HEK293 (cell line): ENCODE measurements around the gene USP12.

Source experiments
- CTCF ChIA-PET: fragments of 350-600 bp; formaldehyde crosslinking; extraction: SDS; loops from one replicate; lab custom pipeline; 2021; ENCODE audit warnings: antibody characterized with exemption; lab: Yijun Ruan, JAX
- POLR2A ChIA-PET: fragments of 300-600 bp; formaldehyde crosslinking; extraction: SDS; loops from one replicate; lab custom pipeline; 2020; ENCODE audit warnings: antibody characterized with exemption, inconsistent platforms; lab: Yijun Ruan, JAX
- H3K27ac ChIP-seq: fragments of 200-500 bp; sonication (Bioruptor generic); 2 replicates; pipeline ENCODE4 v1.5.1; 2014; ENCODE audit warnings: low read depth, low read length, control low read depth, inconsistent platforms; ENCODE audit errors: extremely low read depth
- H3K36me3 ChIP-seq, 2 experiments: fragments of 200-500 bp in 1 of 2; sonication (Bioruptor generic) in 1 of 2; 1 replicate in 1 of 2; 2 replicates in 1 of 2; pipeline ENCODE4 v1.5.1; 2014 to 2017; ENCODE audit warnings: inconsistent platforms in 2 of 2, low read length in 2 of 2; ENCODE audit not compliant: control insufficient read depth in 2 of 2, insufficient read depth in 1 of 2
- H3K4me1 ChIP-seq: fragments of 200-500 bp; sonication (Bioruptor generic); 2 replicates; pipeline ENCODE4 v1.5.1; 2014; ENCODE audit warnings: mild to moderate bottlenecking, low read length, inconsistent platforms; ENCODE audit not compliant: control insufficient read depth, insufficient read depth
- H3K4me3 ChIP-seq: 2 replicates; pipeline ENCODE4 v1.5.1; 2011; ENCODE audit warnings: low read depth, mild to moderate bottlenecking, control low read depth, low read length, moderate library complexity
- H3K9me3 ChIP-seq: fragments of 200-500 bp; sonication (Bioruptor generic); 2 replicates; pipeline ENCODE4 v1.5.1; 2014; ENCODE audit warnings: low read depth, low read length, inconsistent platforms; ENCODE audit not compliant: control insufficient read depth, insufficient read depth
- AEBP2 ChIP-seq: fragments of 450-650 bp; formaldehyde crosslinking; IDR thresholded peaks from 2 replicates; pipeline ENCODE4 v1.5.1; 2016; ENCODE audit warnings: missing biosample characterization, missing genetic modification characterization, borderline replicate concordance
- FEZF1 ChIP-seq: fragments of 450-650 bp; formaldehyde crosslinking; IDR thresholded peaks from 2 replicates; pipeline ENCODE4 v1.5.1; 2016; ENCODE audit warnings: missing biosample characterization, missing genetic modification characterization
- GLI4 ChIP-seq: fragments of 450-650 bp; formaldehyde crosslinking; IDR thresholded peaks from 2 replicates; pipeline ENCODE4 v1.5.1; 2016; ENCODE audit warnings: missing biosample characterization, missing genetic modification characterization
- GLIS2 ChIP-seq: fragments of 450-650 bp; formaldehyde crosslinking; IDR thresholded peaks from 2 replicates; pipeline ENCODE4 v1.5.1; 2016; ENCODE audit warnings: missing biosample characterization, missing genetic modification characterization
- REST ChIP-seq: fragments of 450-650 bp; formaldehyde crosslinking; IDR thresholded peaks from 2 replicates; pipeline ENCODE4 v1.5.1; 2016; ENCODE audit warnings: missing biosample characterization, missing genetic modification characterization
- SP7 ChIP-seq: fragments of 450-650 bp; formaldehyde crosslinking; IDR thresholded peaks from 2 replicates; pipeline ENCODE4 v1.5.1; 2016; ENCODE audit warnings: missing biosample characterization, missing genetic modification characterization
- ZBTB20 ChIP-seq: fragments of 450-650 bp; formaldehyde crosslinking; IDR thresholded peaks from 2 replicates; pipeline ENCODE4 v1.5.1; 2016; ENCODE audit warnings: missing biosample characterization, missing genetic modification characterization
- ZBTB49 ChIP-seq: fragments of 450-650 bp; formaldehyde crosslinking; IDR thresholded peaks from 2 replicates; pipeline ENCODE4 v1.5.1; 2016; ENCODE audit warnings: missing biosample characterization, missing genetic modification characterization, low read depth
- ZFP3 ChIP-seq: fragments of 450-650 bp; formaldehyde crosslinking; IDR thresholded peaks from 2 replicates; pipeline ENCODE4 v1.5.1; 2016; ENCODE audit warnings: low read depth, missing biosample characterization, missing genetic modification characterization
- ZIC2 ChIP-seq: fragments of 450-650 bp; formaldehyde crosslinking; IDR thresholded peaks from 2 replicates; pipeline ENCODE4 v1.5.1; 2016; ENCODE audit warnings: missing biosample characterization, missing genetic modification characterization
- ZNF202 ChIP-seq: fragments of 450-650 bp; formaldehyde crosslinking; IDR thresholded peaks from 2 replicates; pipeline ENCODE4 v1.5.1; 2016; ENCODE audit warnings: missing biosample characterization, missing genetic modification characterization, borderline replicate concordance
- ZNF362 ChIP-seq: fragments of 450-650 bp; formaldehyde crosslinking; IDR thresholded peaks from 2 replicates; pipeline ENCODE4 v1.5.1; 2016; ENCODE audit warnings: missing biosample characterization, missing genetic modification characterization
- ZNF37A ChIP-seq: fragments of 450-650 bp; IDR thresholded peaks from 2 replicates; pipeline ENCODE4 v1.5.1; 2018; ENCODE audit warnings: missing biosample characterization, missing genetic modification characterization
- ZNF501 ChIP-seq: fragments of 450-650 bp; formaldehyde crosslinking; IDR thresholded peaks from 2 replicates; pipeline ENCODE4 v1.5.1; 2016; ENCODE audit warnings: missing biosample characterization, missing genetic modification characterization
- ZNF518A ChIP-seq: fragments of 450-650 bp; formaldehyde crosslinking; conservative IDR thresholded peaks from 2 replicates; pipeline ENCODE4 v1.5.1; 2016; ENCODE audit warnings: low read depth, missing biosample characterization, missing genetic modification characterization
- ZNF530 ChIP-seq: fragments of 450-650 bp; formaldehyde crosslinking; IDR thresholded peaks from 2 replicates; pipeline ENCODE4 v1.5.1; 2016; ENCODE audit warnings: low read depth, missing biosample characterization, missing genetic modification characterization
- ZNF558 ChIP-seq: fragments of 450-650 bp; formaldehyde crosslinking; IDR thresholded peaks from 2 replicates; pipeline ENCODE4 v1.5.1; 2016; ENCODE audit warnings: missing biosample characterization, missing genetic modification characterization
- ZNF610 ChIP-seq: fragments of 450-650 bp; formaldehyde crosslinking; IDR thresholded peaks from 2 replicates; pipeline ENCODE4 v1.5.1; 2016; ENCODE audit warnings: missing biosample characterization, missing genetic modification characterization, borderline replicate concordance
- ZNF621 ChIP-seq: fragments of 450-650 bp; formaldehyde crosslinking; IDR thresholded peaks from 2 replicates; pipeline ENCODE4 v1.5.1; 2017; ENCODE audit warnings: missing biosample characterization, missing genetic modification characterization
- ZNF677 ChIP-seq: fragments of 450-650 bp; IDR thresholded peaks from 2 replicates; pipeline ENCODE4 v1.5.0; 2018; ENCODE audit warnings: missing biosample characterization, mild to moderate bottlenecking, missing genetic modification characterization, moderate library complexity
- ZNF785 ChIP-seq: fragments of 450-650 bp; formaldehyde crosslinking; IDR thresholded peaks from 2 replicates; pipeline ENCODE4 v1.5.1; 2016; ENCODE audit warnings: missing biosample characterization, missing genetic modification characterization
- ZSCAN5A ChIP-seq: fragments of 450-650 bp; formaldehyde crosslinking; IDR thresholded peaks from 2 replicates; pipeline ENCODE4 v1.5.1; 2016; ENCODE audit warnings: missing biosample characterization, missing genetic modification characterization

The USP12 gene

GRCh38 chr13:27110056-27110746 is 61.4 kb downstream of the USP12 start (continued):
- TF ChIP-seq ZNF518A (tag by site-specific recombination) (no peak), REST (no peak), ZBTB20 (no peak), GLIS2 (tag by site-specific recombination) (no peak), ZSCAN5A (no peak), ZNF530 (no peak), ZNF558 (no peak)

- POLR2A ChIA-PET, result no interaction called here
- TF ChIP-seq ZNF501 (no peak), ZNF530 (no peak), ZNF202 (no peak), ZNF621 (tag by site-specific recombination) (no peak), ZNF37A (no peak), ZNF610 (tag by site-specific recombination) (no peak), ZIC2 (tag by site-specific recombination) (no peak), ZNF362 (tag by site-specific recombination) (no peak), FEZF1 (tag by site-specific recombination) (no peak), GLI4 (tag by site-specific recombination) (no peak), SP7 (tag by site-specific recombination) (no peak), AEBP2 (no peak), ZBTB49 (no peak), ZFP3 (tag by site-specific recombination) (no peak), ZNF785 (tag by site-specific recombination) (no peak), ZNF677 (no peak)
These were observed 65.5 kb downstream of the USP12 start for GRCh38 chr13:27106144-27106543.

More at GRCh38 chr13:27106144-27106543, 65.5 kb downstream of the USP12 start:
- no peak overlapping the region for H3K4me3 ChIP-seq
- CTCF ChIA-PET, result no interaction called here
- H3K36me3 ChIP-seq, result peaks cover 0 to 18% of the 10 kb centered on the region in 2 experiments; a peak in 1 of 3 replicates
- H3K4me1 ChIP-seq, result no peaks in the 10 kb centered on the region
- H3K27ac ChIP-seq, result no peak overlapping the region
- no peaks in the 10 kb centered on the region for H3K9me3 ChIP-seq
